ENCODE data around the gene LMOD1.
A peak's percentile ranks its signal among the peaks of the same experiment; 100 is the strongest.

Gene LMOD1

DNA sequence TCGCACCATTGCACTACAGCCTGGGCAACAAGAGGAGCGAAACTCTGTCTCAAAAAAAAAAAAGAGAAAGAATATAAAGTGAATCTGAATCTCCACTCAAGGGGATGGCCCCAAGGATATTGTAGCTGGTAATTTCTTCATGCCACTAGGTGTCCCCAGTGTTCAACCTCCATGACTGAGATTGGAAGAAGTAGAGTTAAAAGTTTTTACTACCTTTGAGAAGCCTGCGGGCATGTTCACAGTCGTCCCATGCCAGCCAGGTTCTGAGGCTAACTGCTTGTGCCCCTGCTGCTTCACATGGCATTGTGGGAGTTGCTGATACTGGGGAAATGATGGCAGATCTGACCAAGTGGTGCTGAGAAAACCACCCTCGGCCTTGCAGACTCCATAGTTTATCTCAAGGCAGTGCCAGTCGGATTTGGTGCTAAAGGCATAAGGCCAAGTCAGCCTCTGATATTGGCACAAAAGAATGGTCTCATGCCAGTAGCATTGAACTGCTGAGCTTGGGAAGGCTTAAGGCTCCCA is 68.4 kb downstream of the LMOD1 start:
- H3K4ac ChIP-seq (ENCODE audit: low read length): no peak overlapping the region
- WGBS, 2 donors (ENCODE audit: extremely low coverage in 2 of 2, insufficient read length in 2 of 2, insufficient replicate concordance in 1 of 2): no CpG with 5 or more reads among the region's 6 CpGs

GRCh38 chr1:201876148-201876818 is 70.1 kb downstream of the LMOD1 start:
- no peak overlapping the region for H2BK5ac ChIP-seq (ENCODE audit: low read length)
- H3K79me1 ChIP-seq (ENCODE audit: low read depth, low read length): no peaks in the 10 kb centered on the region
- H3K27ac ChIP-seq (replicated peaks; ENCODE audit: low read length): no peak overlapping the region
- H2BK120ac ChIP-seq (ENCODE audit: low read depth, low read length): no peak overlapping the region
- H3K14ac ChIP-seq (ENCODE audit: low read length): no peak overlapping the region
- no peak overlapping the region for H4K91ac ChIP-seq (ENCODE audit: low read depth, low read length, poor library complexity)
- H3K4me1 ChIP-seq (ENCODE audit: control insufficient read depth in 2 of 2, insufficient read depth in 1 of 2, low read depth in 1 of 2, low read length in 2 of 2): peaks cover 0 to 1% of the 10 kb centered on the region in 2 donors
- H3K27me3 ChIP-seq (ENCODE audit: control insufficient read depth in 3 of 3, insufficient read depth in 3 of 3, low read depth in 1 of 3, low read length in 3 of 3): no peaks in the 10 kb centered on the region
- no CpG with 5 or more reads among the region's 8 CpGs for WGBS, 2 donors (ENCODE audit: extremely low coverage in 2 of 2, insufficient read length in 2 of 2, insufficient replicate concordance in 1 of 2)
- no peak overlapping the region for H2AFZ ChIP-seq (ENCODE audit: low read length)
- H3K4me2 ChIP-seq (ENCODE audit: insufficient read depth, low read length, poor library complexity, severe bottlenecking): no peak overlapping the region
- H2BK15ac ChIP-seq (ENCODE audit: low read length): no peak overlapping the region
- no peak overlapping the region for H3K4me3 ChIP-seq (ENCODE audit: low read length in 2 of 2)
- no peak overlapping the region for H4K8ac ChIP-seq (ENCODE audit: low read depth, low read length)
- no peak overlapping the region for H3K23ac ChIP-seq (ENCODE audit: low read depth, low read length, poor library complexity)
- no peak overlapping the region for H3K9ac ChIP-seq (ENCODE audit: low read depth, low read length, poor library complexity)
- peaks cover 0 to 1% of the 10 kb centered on the region in 2 donors for H3K9me3 ChIP-seq (replicated peaks in 1 of 2; ENCODE audit: control insufficient read depth in 2 of 2, insufficient read depth in 1 of 2, low read depth in 1 of 2, low read length in 2 of 2)
- H2BK12ac ChIP-seq (ENCODE audit: low read length): no peak overlapping the region
- H3K18ac ChIP-seq (ENCODE audit: low read length): no peak overlapping the region
- no peak overlapping the region for H3K4ac ChIP-seq (ENCODE audit: low read length)
- peaks cover 39 to 79% of the 10 kb centered on the region in 2 donors for H3K36me3 ChIP-seq (replicated peaks in 1 of 2; ENCODE audit: control insufficient read depth in 2 of 2, insufficient read depth in 2 of 2, low read length in 2 of 2)
- no peak for DNase-seq (ENCODE audit: low spot score)
- H2AK5ac ChIP-seq (ENCODE audit: low read depth, low read length): no peak overlapping the region

More for the DNA sequence above, 68.4 kb downstream of the LMOD1 start:
- Histone ChIP-seq H3K9ac (ENCODE audit: low read depth, low read length, poor library complexity) (no peak overlapping the region), H3K36me3 (replicated peaks in 1 of 2; ENCODE audit: control insufficient read depth in 2 of 2, insufficient read depth in 2 of 2, low read length in 2 of 2) (peaks cover 24 to 62% of the 10 kb centered on the region in 2 donors), H3K4me1 (ENCODE audit: control insufficient read depth in 2 of 2, insufficient read depth in 1 of 2, low read depth in 1 of 2, low read length in 2 of 2) (peaks cover 0 to 4% of the 10 kb centered on the region in 2 donors), H4K91ac (ENCODE audit: low read depth, low read length, poor library complexity) (no peak overlapping the region), H4K8ac (ENCODE audit: low read depth, low read length) (no peak overlapping the region), H3K27me3 (ENCODE audit: control insufficient read depth in 3 of 3, insufficient read depth in 3 of 3, low read depth in 1 of 3, low read length in 3 of 3) (no peaks in the 10 kb centered on the region), H2AFZ (ENCODE audit: low read length) (no peak overlapping the region), H3K4me3 (ENCODE audit: low read length in 2 of 2) (no peak overlapping the region), H3K4me2 (ENCODE audit: insufficient read depth, low read length, poor library complexity, severe bottlenecking) (no peak overlapping the region), H2BK12ac (ENCODE audit: low read length) (no peak overlapping the region), H2BK5ac (ENCODE audit: low read length) (no peak overlapping the region), H3K18ac (ENCODE audit: low read length) (no peak overlapping the region), H2BK120ac (ENCODE audit: low read depth, low read length) (no peak overlapping the region), H2AK5ac (ENCODE audit: low read depth, low read length) (no peak overlapping the region), H3K27ac (replicated peaks; ENCODE audit: low read length) (no peak overlapping the region), H3K14ac (ENCODE audit: low read length) (no peak overlapping the region), H3K79me1 (ENCODE audit: low read depth, low read length) (no peaks in the 10 kb centered on the region), H3K23ac (ENCODE audit: low read depth, low read length, poor library complexity) (no peak overlapping the region), H3K9me3 (replicated peaks in 1 of 2; ENCODE audit: control insufficient read depth in 2 of 2, insufficient read depth in 1 of 2, low read depth in 1 of 2, low read length in 2 of 2) (no peaks in the 10 kb centered on the region), H2BK15ac (ENCODE audit: low read length) (no peak overlapping the region)
- peak; percentile 35 for DNase-seq (ENCODE audit: low spot score)

- Histone ChIP-seq H3K4ac (ENCODE audit: low read length) (no peak overlapping the region), H3K79me1 (ENCODE audit: low read depth, low read length) (no peaks in the 10 kb centered on the region), H2BK120ac (ENCODE audit: low read depth, low read length) (no peak overlapping the region), H3K23ac (ENCODE audit: low read depth, low read length, poor library complexity) (no peak overlapping the region), H3K9ac (ENCODE audit: low read depth, low read length, poor library complexity) (no peak overlapping the region), H3K27ac (replicated peaks; ENCODE audit: low read length) (no peak overlapping the region), H2AK5ac (ENCODE audit: low read depth, low read length) (no peak overlapping the region), H4K91ac (ENCODE audit: low read depth, low read length, poor library complexity) (peak overlapping the region; percentile 14), H3K27me3 (ENCODE audit: control insufficient read depth in 3 of 3, insufficient read depth in 3 of 3, low read depth in 1 of 3, low read length in 3 of 3) (no peaks in the 10 kb centered on the region), H2BK5ac (ENCODE audit: low read length) (no peak overlapping the region), H3K9me3 (replicated peaks in 1 of 2; ENCODE audit: control insufficient read depth in 2 of 2, insufficient read depth in 1 of 2, low read depth in 1 of 2, low read length in 2 of 2) (peaks cover 0 to 1% of the 10 kb centered on the region in 2 donors), H4K8ac (ENCODE audit: low read depth, low read length) (no peak overlapping the region), H2BK12ac (ENCODE audit: low read length) (no peak overlapping the region), H2BK15ac (ENCODE audit: low read length) (no peak overlapping the region), H2AFZ (ENCODE audit: low read length) (no peak overlapping the region), H3K14ac (ENCODE audit: low read length) (no peak overlapping the region), H3K4me2 (ENCODE audit: insufficient read depth, low read length, poor library complexity, severe bottlenecking) (no peak overlapping the region), H3K18ac (ENCODE audit: low read length) (no peak overlapping the region), H3K4me1 (ENCODE audit: control insufficient read depth in 2 of 2, insufficient read depth in 1 of 2, low read depth in 1 of 2, low read length in 2 of 2) (no peaks in the 10 kb centered on the region), H3K4me3 (ENCODE audit: low read length in 2 of 2) (no peak overlapping the region), H3K36me3 (replicated peaks in 1 of 2; ENCODE audit: control insufficient read depth in 2 of 2, insufficient read depth in 2 of 2, low read length in 2 of 2) (peaks cover 52 to 95% of the 10 kb centered on the region in 2 donors)
- WGBS, 2 donors (ENCODE audit: extremely low coverage in 2 of 2, insufficient read length in 2 of 2, insufficient replicate concordance in 1 of 2): no CpG with 5 or more reads among the region's 1 CpG
- no peak for DNase-seq (ENCODE audit: low spot score)
Measured at GRCh38 chr1:201874672-201875071, 71.7 kb downstream of the LMOD1 start.

DNA sequence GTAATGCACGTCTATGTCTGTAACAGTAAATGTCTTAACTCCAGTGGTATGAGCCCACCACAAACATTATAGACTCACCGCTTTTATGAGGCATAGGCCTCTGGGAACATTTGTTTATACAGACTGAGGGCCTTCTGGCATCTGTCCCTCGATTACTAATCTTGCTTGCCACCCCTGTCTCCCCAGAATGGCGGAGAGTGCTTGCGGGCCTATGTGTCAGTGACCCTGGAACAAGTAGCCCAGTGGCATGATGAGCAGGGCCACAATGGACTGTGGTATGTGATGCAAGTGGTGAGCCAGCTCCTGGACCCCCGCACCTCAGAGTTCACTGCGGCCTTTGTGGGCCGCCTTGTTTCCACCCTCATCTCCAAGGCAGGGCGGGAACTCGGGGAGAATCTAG is 76.0 kb downstream of the LMOD1 start:
- Histone ChIP-seq H3K4ac (ENCODE audit: low read length) (no peak overlapping the region), H3K27ac (replicated peaks; ENCODE audit: low read length) (no peak overlapping the region), H3K4me3 (ENCODE audit: low read length in 2 of 2) (no peak overlapping the region), H3K4me1 (ENCODE audit: control insufficient read depth in 2 of 2, insufficient read depth in 1 of 2, low read depth in 1 of 2, low read length in 2 of 2) (no peaks in the 10 kb centered on the region), H3K27me3 (ENCODE audit: control insufficient read depth in 3 of 3, insufficient read depth in 3 of 3, low read depth in 1 of 3, low read length in 3 of 3) (no peaks in the 10 kb centered on the region), H3K14ac (ENCODE audit: low read length) (no peak overlapping the region), H3K9ac (ENCODE audit: low read depth, low read length, poor library complexity) (no peak overlapping the region), H2BK120ac (ENCODE audit: low read depth, low read length) (no peak overlapping the region), H4K8ac (ENCODE audit: low read depth, low read length) (no peak overlapping the region), H2BK5ac (ENCODE audit: low read length) (no peak overlapping the region), H3K23ac (ENCODE audit: low read depth, low read length, poor library complexity) (no peak overlapping the region), H2AK5ac (ENCODE audit: low read depth, low read length) (no peak overlapping the region), H3K79me1 (ENCODE audit: low read depth, low read length) (no peaks in the 10 kb centered on the region), H2AFZ (ENCODE audit: low read length) (no peak overlapping the region), H3K4me2 (ENCODE audit: insufficient read depth, low read length, poor library complexity, severe bottlenecking) (no peak overlapping the region), H4K91ac (ENCODE audit: low read depth, low read length, poor library complexity) (no peak overlapping the region), H3K9me3 (replicated peaks in 1 of 2; ENCODE audit: control insufficient read depth in 2 of 2, insufficient read depth in 1 of 2, low read depth in 1 of 2, low read length in 2 of 2) (peaks cover 0 to 1% of the 10 kb centered on the region in 2 donors), H3K36me3 (replicated peaks in 1 of 2; ENCODE audit: control insufficient read depth in 2 of 2, insufficient read depth in 2 of 2, low read length in 2 of 2) (peaks cover 61 to 98% of the 10 kb centered on the region in 2 donors), H3K18ac (ENCODE audit: low read length) (no peak overlapping the region), H2BK15ac (ENCODE audit: low read length) (no peak overlapping the region), H2BK12ac (ENCODE audit: low read length) (no peak overlapping the region)
- no CpG with 5 or more reads among the region's 10 CpGs for whole genome bisulfite sequencing, 2 donors (ENCODE audit: extremely low coverage in 2 of 2, insufficient read length in 2 of 2, insufficient replicate concordance in 1 of 2)
- no peak for DNase-seq (ENCODE audit: low spot score)
